Cortex of kidney (tissue), 1 donor: ENCODE data around the gene CTDSP2.
"Not testable (repeated sequence)": the region's sequence is repeated elsewhere in the genome, so short reads cannot be mapped to it uniquely, and the experiment has no call there.

Experiments used
- DNase-seq: peaks from one replicate; lab custom pipeline; 2025; lab: John Stamatoyannopoulos, UW

CTDSP2 gene

GRCh38 chr12:57881475-57881874, 34.9 kb upstream of the CTDSP2 start:
- no peak for DNase-seq

DNA sequence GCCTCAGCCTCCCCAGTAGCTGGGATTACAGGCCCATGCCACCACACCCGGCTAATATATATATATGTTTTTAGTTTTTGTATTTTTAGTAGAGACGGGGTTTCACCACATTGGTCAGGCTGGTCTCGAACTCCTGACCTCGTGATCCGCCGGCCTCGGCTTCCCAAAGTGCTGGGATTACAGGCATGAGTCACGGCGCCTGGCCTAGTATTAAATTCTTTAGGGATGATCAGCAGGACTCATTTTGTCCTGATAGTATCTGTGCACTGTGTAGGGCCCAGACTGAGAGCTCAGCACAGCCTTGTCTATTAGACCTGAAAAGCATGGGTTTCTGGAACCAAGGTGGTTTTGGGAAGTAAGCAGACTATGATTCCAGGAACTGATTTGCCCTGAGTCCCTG, 34.5 kb upstream of the CTDSP2 start:
- not testable (repeated sequence) for DNase-seq

DNA sequence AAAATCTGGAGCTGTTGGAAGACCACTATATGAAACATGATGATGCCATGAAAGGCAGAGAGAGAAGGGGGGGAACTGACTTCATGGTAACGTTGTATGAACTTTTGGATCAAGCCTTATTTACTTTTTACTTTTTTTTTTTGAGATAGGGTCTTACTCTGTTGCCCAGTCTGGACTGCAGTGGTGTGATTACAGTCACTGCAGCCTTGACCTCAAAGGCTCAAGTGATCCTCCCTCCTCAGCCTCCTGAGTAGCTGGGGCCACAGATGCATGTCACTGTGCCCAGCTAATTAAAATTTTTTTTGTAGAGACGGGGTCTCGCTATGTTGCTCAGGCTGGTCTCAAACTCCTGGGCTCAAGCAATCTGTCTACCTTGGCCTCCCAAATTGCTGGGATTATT, 31.3 kb upstream of the CTDSP2 start:
- no peak for DNase-seq

DNA sequence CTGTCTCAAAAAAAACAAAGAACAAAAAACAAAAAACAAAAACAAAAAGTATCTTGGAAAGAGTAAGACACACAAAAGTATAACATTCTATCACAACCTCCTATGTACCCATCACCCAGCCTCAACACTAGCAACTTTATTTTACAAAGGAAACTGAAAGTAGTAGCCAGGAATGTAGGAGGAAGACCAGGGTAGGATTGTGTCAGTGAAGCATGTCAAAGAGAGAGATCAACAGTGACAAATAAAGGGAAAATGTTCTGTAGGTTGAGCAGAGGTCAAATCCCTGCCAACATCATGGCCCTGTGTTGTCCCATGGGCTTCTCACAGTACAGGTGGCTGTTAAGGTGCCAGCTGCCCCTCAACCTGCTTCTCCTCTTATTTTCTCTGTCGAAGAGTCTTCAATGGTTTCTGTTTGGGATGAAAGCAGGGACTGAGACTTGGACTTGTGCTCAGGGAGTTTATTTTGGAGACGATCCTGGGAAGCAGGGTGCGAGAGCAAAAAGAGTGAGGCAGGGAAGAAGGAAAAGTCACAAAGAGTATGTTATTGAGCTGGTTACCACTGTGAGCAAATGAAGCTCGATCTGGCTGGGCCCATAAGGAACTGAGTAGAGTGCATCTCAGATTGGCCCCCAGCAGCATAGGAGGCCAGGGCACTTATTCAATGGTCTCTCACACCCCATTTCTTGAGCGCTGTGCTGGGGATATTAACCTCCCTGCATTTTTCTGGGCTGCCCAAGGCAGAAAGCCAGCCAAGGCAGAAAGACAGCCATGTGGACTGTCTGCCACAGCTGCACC, 29.4 kb upstream of the CTDSP2 start:
- DNase-seq, result no peak

DNA sequence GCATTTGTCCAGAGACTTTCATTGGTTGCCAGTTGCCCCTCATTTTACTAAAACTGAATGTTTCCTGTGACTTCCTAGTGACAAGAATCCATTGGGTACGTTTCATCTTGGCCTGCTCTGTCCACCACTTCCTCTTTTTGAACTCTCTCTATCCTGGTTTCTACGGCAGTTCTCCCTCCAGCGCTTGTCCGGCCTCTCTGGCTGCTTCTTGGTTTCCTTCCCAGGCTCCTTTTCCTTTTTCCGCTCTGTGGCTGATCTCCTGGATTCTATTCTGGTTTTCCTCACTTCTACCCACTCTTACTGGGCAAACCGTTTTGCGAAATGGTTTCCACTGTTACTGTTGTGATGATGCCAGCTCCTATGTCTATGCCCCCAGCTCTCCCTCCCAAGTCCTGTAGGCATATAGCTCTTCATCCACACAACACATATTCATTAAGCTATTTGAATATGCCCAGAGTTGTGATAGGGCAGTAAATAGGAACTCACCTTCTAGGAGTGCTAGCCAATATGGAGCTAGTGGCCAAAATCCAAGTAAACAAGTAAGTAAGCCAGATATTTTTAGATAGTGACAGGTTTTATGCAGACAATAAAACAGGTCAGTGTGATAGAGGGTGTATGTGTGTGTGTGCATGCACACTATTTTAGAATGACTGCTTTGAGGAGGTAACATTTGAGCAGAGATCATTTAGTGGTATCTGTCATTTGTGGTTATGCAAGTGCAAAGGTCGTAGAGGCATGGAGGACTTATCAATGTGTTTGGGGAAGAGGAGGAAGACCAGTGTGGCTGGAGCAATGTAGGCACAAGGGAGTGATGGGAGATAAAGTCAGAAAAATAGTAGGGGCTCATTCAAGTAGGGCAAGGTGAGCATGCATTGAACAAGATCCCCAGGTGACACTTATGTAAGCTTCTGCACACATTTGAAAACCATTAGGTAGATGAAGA, 27.9 kb upstream of the CTDSP2 start:
- DNase-seq, result no peak

GRCh38 chr12:57872362-57872761, 25.8 kb upstream of the CTDSP2 start:
- no peak for DNase-seq

DNA sequence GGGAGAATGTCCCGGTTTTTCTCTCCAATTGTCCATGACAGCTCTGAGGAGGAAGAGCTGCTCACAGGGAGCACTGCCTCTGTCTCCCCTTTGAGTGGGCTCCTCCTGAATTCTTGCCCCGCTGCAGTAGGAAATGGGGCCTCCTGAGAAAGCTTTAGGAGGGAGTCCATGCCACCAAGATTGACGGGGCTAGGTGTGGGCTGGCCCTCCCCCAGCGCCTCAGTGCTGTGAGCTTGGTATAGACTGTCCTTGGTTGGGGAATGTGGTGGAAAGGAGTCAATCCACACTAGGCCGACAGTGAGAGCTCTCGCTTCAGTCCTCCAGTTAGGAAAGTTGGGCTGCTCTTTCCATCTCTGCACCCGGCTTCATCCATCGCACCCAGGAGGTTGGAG, 23.4 kb upstream of the CTDSP2 start:
- no peak for DNase-seq

GRCh38 chr12:57869298-57869926, 22.9 kb upstream of the CTDSP2 start:
- DNase-seq, result no peak

- DNase-seq, result no peak
Measured at GRCh38 chr12:57868851-57869268, 22.3 kb upstream of the CTDSP2 start.

- no peak for DNase-seq
Measured at GRCh38 chr12:57868221-57868620, 21.7 kb upstream of the CTDSP2 start.

- DNase-seq, result no peak
Measured at GRCh38 chr12:57866308-57867019, 19.9 kb upstream of the CTDSP2 start.

DNA sequence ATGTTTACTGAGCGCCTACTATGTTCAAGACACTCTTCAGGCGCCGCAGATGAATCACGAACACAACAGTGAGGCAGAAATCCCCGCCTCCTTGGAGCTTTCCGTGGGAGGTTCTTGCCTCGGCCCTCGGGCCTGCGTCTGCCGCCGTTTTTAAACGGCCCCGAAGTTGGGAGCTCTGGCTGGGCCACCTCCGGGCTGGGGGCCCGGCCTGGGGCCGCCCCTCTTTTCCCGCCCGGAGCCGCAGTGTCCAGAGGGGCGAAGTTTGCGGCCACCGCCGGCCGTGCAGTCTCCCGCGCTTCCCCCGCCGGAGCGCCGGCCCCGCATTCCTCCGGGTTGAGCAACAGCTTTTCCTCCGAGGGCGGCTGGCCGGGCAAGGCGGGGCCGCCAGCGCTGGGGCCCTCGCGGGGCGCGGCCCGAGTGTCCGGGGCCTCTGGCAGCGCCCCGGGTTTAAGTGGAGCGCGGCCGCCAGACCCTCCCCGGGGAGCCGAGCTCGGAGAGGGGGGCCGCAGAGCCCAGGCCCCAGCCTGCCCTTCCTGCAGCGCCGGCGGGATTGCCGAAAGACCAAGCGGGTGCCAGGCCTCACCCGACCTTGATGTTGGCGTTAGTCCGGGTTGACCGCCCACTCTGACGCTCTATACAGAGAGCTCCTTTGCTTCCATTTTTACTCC, 18.7 kb upstream of the CTDSP2 start:
- DNase-seq, result no peak

DNA sequence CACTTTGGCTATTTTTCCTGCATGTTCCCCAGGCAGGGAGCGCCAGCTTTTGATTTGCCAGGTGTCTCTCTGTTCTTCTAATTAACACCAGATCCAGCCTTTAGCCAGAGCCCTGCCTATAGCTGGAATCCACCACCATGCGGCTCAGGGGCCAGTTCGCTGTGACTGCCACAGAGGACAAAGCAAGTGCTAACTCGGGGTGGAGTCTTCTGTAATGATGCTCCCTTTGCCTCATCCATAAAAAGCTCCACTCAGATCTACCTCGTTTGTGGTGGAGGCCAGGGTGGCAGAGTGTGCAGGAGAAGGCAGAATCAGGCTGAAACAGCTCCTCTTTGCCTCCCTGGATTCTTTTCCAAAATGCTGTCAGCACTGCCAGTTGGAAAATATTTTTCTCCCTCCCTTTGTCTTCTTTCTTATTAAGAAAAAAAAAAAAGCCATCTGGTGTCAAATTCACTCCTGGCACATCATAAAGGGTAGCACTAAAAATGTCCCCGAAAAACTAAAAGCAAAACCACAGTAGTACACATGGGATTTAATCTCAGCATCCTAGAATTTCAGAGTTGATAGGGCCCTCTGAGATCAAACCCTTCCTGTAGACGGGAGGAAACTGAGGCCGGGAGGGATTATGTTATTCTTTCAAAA, 18.0 kb upstream of the CTDSP2 start:
- DNase-seq, result no peak

DNA sequence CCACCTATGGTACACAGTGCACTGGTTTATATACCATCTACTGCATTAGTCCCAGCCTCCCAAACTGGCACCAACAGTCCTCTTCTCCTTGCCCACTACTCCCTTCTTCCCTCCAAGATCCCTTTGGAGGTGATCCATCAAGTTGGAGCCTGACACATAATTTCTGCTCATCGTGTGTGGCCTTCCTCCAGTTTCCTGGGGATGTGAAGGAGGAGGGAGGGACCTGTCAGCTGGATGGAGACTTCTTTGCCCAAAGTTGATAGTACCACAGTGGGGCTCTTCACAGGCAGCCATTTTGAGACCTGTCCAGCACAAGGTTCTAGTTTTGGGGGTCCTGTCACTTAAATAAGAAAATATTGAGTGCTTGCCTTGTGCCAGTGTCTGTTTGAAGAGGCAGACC, 17.1 kb upstream of the CTDSP2 start:
- DNase-seq, result no peak

DNA sequence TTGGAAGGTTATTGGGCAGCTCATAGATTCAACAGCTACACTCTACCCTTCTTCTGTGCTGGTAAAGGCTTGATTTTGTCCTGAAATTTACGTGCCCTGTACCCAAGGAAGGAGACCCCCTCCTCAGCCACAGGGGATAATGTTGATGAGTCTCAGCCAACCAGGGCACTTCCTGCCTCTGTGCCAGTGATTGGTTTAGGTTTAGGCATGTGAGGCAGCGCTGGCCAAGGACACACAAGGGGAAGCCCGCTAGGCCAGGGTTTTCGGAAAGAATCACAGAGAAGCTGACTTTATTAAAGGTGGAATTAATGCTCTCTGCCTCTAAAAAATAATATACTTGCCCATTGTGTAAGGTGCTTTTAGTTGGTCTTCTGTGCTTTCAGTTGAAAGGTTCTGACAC, 15.4 kb upstream of the CTDSP2 start:
- no peak for DNase-seq

GRCh38 chr12:57860883-57861282, 14.4 kb upstream of the CTDSP2 start:
- DNase-seq, result not testable (repeated sequence)

DNA sequence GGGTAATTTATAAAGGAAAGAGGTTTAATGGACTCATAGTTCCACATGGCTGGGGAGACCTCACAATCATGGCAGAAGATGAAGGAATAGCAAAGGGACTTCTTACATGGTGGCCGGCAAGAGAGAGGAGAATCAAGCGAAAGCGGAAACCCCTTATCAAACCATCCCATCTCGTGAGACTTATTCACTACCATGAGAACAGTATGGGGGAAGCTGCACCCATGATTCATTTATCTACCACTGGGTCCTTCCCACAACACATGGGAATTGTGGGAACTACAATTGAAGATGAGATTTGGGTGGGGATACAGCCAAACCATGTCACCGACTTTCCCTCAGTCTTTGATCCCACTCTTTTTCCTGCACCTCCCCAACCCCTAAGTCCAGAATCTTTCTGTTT, 12.6 kb upstream of the CTDSP2 start:
- no peak for DNase-seq

- not testable (repeated sequence) for DNase-seq
Measured at GRCh38 chr12:57858123-57858522, 11.6 kb upstream of the CTDSP2 start.

DNA sequence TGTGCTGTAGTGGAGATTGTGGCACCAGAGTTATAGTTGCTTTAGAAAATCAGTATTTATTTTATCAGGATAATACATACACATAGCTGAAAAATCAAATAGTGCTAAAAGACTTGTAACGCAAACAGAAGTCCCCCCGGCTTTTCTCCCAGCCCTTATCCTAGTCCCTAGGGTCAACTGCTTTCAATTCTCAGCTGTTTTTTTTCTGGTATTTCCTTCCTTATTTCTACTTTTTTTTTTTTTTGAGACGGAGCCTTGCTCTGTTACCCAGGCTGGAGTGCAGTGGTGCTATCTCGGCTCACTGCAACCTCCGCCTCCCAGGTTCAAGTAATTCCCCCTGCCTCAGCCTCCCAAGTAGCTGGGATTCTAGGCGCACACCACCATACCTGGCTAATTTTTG, 8.4 kb upstream of the CTDSP2 start:
- DNase-seq, result no peak

GRCh38 chr12:57853864-57854556, 7.5 kb upstream of the CTDSP2 start:
- no peak for DNase-seq
